GM12891 (cell line): ENCODE data around the gene SBNO1.
"Not testable (repeated sequence)": the region's sequence is repeated elsewhere in the genome, so short reads cannot be mapped to it uniquely, and the experiment has no call there.

Source experiments
- POLR2A ChIP-seq: IDR thresholded peaks from 2 replicates; pipeline ENCODE4 v1.6.1; 2011; ENCODE audit warnings: low read depth, low read length, control low read depth
- POLR2AphosphoS5 ChIP-seq: IDR thresholded peaks from 2 replicates; pipeline ENCODE4 v1.6.1; 2011; ENCODE audit warnings: low read depth, low read length, control low read depth

GRCh38 chr12:123407934-123408333, 43.3 kb upstream of the SBNO1 start:
- TF ChIP-seq POLR2A, POLR2AphosphoS5: not testable (repeated sequence)
